Muscle of leg (tissue), 11 donors: Measurements from ENCODE around the gene EFNA5. TPM values are rescaled to one million over a fixed set of nuclear protein-coding genes. Genes with fewer than 3 reads are reported as not detected.

ENCODE experiments used
- DNase-seq: peaks from one replicate; pipeline ENCODE4 v3.0.0; 2013
- H3K27ac ChIP-seq: one replicate; pipeline ENCODE4 v1.5.1; 2013; ENCODE audit warnings: mild to moderate bottlenecking, low read length, control low read depth
- H3K27me3 ChIP-seq: one replicate; pipeline ENCODE4 v1.6.1; 2013; ENCODE audit warnings: low read length; ENCODE audit not compliant: control insufficient read depth, insufficient read depth
- H3K36me3 ChIP-seq: one replicate; pipeline ENCODE4 v1.6.1; 2013; ENCODE audit warnings: low read length; ENCODE audit not compliant: control insufficient read depth, insufficient read depth
- H3K4me1 ChIP-seq: one replicate; pipeline ENCODE4 v1.6.1; 2013; ENCODE audit warnings: low read length; ENCODE audit not compliant: control insufficient read depth, insufficient read depth
- H3K4me3 ChIP-seq: one replicate; pipeline ENCODE4 v1.5.1; 2013; ENCODE audit warnings: low read length, control low read depth
- H3K9me3 ChIP-seq: replicated peaks from 2 replicates; pipeline ENCODE4 v1.6.1; 2013; ENCODE audit warnings: low read depth, low read length; ENCODE audit not compliant: control insufficient read depth
- WGBS: methylation state at CpG from one replicate; pipeline ENCODE4 v1.1.5; 2013; ENCODE audit warnings: missing lambda C conversion rate; ENCODE audit not compliant: insufficient coverage; 5-methylcytosine and 5-hydroxymethylcytosine counted together
- polyA plus RNA-seq, 8 donors: library from polyadenylated mRNA; unstranded; fragments of 120-200 nt; gene quantifications; one replicate each; pipeline versions ENCODE4 v1.2.1 to v1.2.3, GENCODE V29; 2013; ENCODE audit warnings: inconsistent platforms in 1 of 8, low replicate concordance in 1 of 8; ENCODE audit not compliant: insufficient read length in 8 of 8, insufficient read depth in 1 of 8
- total RNA-seq: library from RNA; stranded (reverse); fragments of 120-200 nt; gene quantifications from one replicate; pipeline ENCODE4 v1.2.4, GENCODE V29; 2013

Gene EFNA5
- total and polyA plus RNA-seq, 9 donors: 2.2 to 11.4 (median 4.0) TPM

DNA sequence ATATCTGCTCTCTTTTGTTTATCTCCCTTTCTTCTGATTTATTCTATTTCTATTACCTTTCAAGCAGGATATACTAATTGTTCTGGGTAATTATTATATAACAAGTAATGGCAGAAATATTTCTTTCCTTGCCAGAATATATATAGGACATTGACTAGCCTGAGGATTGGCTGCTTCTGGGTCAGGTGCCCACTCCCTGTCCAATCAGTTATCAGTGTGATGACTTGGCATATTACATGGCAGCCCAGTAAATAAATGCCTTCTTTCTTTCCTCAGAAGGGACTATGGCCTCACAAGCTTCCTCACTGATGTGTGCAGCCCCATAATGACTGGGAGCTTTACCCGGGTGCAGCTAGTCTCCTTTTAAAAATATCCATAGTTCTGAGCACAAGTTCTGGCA lies 301.1 kb downstream of the EFNA5 start:
- no peaks in the 10 kb centered on the region for H3K9me3 ChIP-seq
- H3K36me3 ChIP-seq: no peaks in the 10 kb centered on the region
- no peak for DNase-seq
- no peaks in the 10 kb centered on the region for H3K27me3 ChIP-seq
- 80% methylated on average over 1 of the region's 1 CpG for WGBS
- no peak overlapping the region for H3K27ac ChIP-seq
- no peak overlapping the region for H3K4me3 ChIP-seq
- H3K4me1 ChIP-seq: no peaks in the 10 kb centered on the region

DNA sequence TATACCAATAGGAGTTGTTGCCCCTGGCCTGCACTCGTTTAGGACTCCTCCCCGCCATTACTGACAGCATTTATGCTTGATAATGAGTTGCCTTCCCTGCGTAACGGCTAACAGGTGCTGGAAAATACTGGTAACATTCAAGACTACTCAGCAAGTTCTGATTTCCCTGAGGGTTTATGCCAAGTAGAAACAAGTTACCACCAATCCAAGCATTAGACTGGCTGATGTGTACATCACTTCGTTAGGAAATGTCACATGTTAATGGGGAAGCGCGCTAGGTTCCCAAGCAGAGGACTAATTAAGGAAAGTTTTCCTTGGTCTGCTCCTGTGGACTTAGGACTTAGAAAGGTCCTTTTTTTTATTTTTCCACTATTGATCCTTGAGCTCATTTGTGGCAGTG lies 302.1 kb downstream of the EFNA5 start:
- Histone ChIP-seq H3K36me3 (no peaks in the 10 kb centered on the region), H3K27me3 (no peaks in the 10 kb centered on the region), H3K4me1 (no peaks in the 10 kb centered on the region), H3K4me3 (no peak overlapping the region), H3K27ac (no peak overlapping the region), H3K9me3 (no peaks in the 10 kb centered on the region)
- no peak for DNase-seq
- 59% methylated on average over 3 of the region's 7 CpGs for WGBS

DNA sequence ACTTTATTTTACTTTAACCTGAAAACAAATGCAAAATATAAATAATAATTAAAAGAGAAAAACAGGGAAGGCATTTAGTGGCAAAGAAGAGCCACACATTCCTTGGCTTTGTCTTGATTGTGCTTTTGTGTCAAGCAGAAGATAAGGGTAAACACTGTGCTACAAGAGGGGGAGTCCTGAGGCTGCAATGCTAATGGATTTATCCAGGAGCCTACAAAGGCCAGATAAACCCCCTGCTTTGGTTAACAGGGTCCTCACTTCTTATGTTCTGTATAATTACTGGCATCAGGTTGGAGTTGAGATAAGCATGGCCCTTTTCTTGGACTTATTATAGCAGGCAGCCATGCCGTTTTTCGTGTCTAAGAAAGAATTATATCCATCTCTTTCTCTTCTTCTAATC lies 302.8 kb downstream of the EFNA5 start:
- 75% methylated on average over 2 of the region's 2 CpGs for WGBS

DNA sequence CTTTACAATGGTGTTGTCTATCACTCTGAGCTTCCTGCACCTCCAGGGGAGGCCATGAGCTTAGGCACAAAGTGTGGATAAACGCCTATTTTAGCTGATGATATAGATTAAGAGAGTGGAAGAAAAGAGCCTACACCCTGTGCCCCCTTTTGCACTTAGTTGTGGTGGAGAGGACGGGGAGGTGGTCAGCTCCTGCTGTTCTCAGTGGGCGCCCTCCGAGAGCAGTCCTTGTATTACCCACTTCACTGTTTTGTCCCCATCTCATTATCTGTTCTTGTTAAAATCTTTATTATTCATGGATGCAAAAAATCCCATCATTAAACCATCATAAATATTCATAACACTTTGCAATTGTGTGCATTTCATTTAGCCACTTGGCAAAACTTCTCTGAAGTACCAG lies 303.3 kb downstream of the EFNA5 start:
- Histone ChIP-seq H3K36me3 (no peaks in the 10 kb centered on the region), H3K27me3 (no peaks in the 10 kb centered on the region), H3K9me3 (no peaks in the 10 kb centered on the region), H3K4me3 (no peak overlapping the region), H3K27ac (no peak overlapping the region), H3K4me1 (no peaks in the 10 kb centered on the region)
- no peak for DNase-seq
- no CpG with 5 or more reads among the region's 4 CpGs for WGBS

More for the DNA sequence above, 302.8 kb downstream of the EFNA5 start:
- H3K36me3 ChIP-seq: no peaks in the 10 kb centered on the region
- H3K4me1 ChIP-seq: no peaks in the 10 kb centered on the region
- H3K4me3 ChIP-seq: no peak overlapping the region
- H3K27me3 ChIP-seq: no peaks in the 10 kb centered on the region
- DNase-seq: no peak
- H3K9me3 ChIP-seq: no peaks in the 10 kb centered on the region
- H3K27ac ChIP-seq: no peak overlapping the region

DNA sequence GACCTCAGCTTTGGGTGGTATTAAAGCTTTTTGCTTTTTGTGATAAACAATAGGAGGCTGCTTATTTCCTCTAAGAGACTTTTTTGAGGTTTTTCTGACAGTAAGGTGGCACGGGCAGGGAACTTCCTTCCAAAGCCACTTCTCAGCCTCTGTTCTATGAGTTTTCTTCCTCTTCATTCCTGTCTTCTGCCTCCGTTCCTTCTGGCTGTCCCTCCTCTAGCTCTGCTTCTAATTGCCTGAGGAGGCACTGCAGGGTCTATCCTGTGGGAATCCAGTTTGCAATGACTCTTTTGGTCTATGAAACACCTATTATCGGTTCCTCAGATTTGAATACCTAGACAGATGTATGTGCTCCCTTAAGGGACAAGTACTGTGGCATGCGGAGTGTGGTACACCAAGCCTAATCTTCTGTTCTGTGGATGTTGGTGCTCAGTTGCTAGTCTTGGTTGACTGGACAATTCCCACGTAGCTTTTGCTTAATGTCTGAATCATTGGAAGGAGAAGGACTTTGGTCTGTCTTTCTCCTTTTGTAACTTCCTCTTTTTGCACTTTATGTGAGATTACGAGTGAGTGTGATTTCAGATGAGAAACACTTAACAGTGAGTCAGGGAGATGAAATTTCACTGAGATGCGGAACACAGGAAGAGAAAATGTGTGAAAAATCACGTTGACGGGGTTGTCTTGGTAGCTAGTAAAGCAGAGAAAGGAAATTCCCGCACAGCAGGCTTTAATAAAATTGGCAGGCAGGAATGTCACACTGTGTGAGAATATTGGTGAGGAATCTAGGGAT lies 305.2 kb downstream of the EFNA5 start:
- H3K36me3 ChIP-seq: no peaks in the 10 kb centered on the region
- no peak overlapping the region for H3K4me3 ChIP-seq
- H3K27me3 ChIP-seq: no peaks in the 10 kb centered on the region
- WGBS: 79% methylated on average over 3 of the region's 10 CpGs
- DNase-seq: no peak
- H3K9me3 ChIP-seq: no peaks in the 10 kb centered on the region
- no peaks in the 10 kb centered on the region for H3K4me1 ChIP-seq
- no peak overlapping the region for H3K27ac ChIP-seq

DNA sequence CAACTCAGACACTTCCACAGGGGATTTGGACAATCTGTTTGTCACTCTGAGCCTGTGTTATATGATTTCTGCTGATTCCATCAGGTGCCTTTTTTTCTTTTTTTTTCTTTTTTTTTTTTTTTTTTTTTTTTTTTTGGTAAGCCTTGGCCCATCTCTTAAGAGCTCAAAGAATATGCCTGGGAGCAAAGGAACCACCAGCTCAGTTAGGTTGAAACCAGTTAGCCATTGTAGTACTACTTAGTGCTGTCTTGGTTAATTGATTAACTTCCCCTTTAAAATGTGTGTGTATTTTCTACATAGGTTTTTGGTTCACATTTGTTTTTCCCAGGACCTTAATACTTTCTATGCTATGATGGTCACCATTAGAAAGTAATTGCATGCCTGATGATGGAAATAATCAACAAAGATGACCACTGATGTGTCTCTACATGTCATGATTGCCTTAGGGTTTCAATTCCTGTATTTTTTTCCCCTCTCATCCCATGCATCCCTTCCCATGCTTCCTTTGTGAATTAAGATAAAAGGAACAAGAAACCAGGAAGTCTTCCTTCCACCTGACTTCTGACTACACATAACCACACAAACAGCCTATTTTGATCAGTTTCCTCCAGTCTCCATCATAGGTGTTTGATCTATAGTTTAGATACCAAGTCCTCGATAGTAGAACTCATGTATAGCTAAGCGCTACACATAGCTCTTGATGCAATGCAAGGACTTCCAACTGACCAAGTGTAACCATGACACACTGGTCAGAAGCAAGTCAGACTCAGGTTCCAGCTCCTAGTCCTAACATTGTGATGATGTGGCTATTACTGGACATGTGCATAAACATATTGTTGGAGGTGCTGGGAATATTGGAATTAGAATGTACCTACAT lies 306.1 kb downstream of the EFNA5 start:
- no peaks in the 10 kb centered on the region for H3K4me1 ChIP-seq
- DNase-seq: no peak
- no peaks in the 10 kb centered on the region for H3K36me3 ChIP-seq
- no peaks in the 10 kb centered on the region for H3K9me3 ChIP-seq
- no peak overlapping the region for H3K27ac ChIP-seq
- H3K27me3 ChIP-seq: no peaks in the 10 kb centered on the region
- H3K4me3 ChIP-seq: no peak overlapping the region
- WGBS: 94% methylated on average over 2 of the region's 2 CpGs

DNA sequence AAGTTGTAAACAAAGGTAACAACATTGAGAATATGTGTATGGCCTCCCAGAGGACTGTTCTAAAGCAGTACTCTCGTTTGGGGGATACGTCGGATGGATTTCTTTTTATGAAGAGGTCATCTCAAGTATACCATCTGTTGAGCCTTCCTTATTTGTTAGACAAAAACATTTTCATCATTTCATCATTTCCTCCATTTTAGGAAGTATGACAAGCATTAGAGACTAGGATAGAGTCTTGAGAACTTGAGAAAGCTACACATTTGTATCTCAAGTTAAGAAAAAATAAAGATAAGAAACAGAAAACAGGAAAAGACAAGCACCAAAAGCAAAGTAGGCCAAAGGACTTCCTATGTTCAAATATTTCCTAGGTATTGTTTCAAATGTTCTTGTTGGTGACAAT lies 307.0 kb downstream of the EFNA5 start:
- Histone ChIP-seq H3K9me3 (no peaks in the 10 kb centered on the region), H3K27ac (no peak overlapping the region), H3K4me3 (no peak overlapping the region), H3K36me3 (no peaks in the 10 kb centered on the region), H3K27me3 (no peaks in the 10 kb centered on the region), H3K4me1 (peaks cover 2% of the 10 kb centered on the region)
- no peak for DNase-seq
- WGBS: no CpG with 5 or more reads among the region's 3 CpGs

DNA sequence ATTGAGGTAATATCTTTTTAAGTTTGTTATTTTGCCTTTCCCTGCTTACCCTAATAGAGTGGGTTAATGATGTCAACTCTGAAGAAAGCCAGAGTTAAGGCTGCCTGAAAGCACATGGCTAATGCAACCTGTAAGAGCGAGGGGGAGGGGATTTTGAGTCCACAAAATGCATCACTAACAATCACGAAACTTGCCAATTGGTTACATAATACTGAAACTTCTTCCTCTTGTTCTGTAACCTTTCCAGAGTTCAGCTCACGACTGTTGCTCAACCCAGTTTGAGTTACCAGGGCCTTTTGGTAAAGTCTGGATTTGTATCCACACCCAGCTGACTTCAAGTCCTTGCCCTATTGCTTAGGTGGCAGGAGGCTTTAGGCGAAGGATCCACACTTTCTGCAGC lies 308.8 kb downstream of the EFNA5 start:
- Histone ChIP-seq H3K4me3 (no peak overlapping the region), H3K4me1 (peaks cover 2% of the 10 kb centered on the region), H3K27ac (no peak overlapping the region), H3K36me3 (no peaks in the 10 kb centered on the region), H3K9me3 (no peaks in the 10 kb centered on the region), H3K27me3 (no peaks in the 10 kb centered on the region)
- 80% methylated on average over 1 of the region's 4 CpGs for WGBS
- peak; percentile 33 for DNase-seq

DNA sequence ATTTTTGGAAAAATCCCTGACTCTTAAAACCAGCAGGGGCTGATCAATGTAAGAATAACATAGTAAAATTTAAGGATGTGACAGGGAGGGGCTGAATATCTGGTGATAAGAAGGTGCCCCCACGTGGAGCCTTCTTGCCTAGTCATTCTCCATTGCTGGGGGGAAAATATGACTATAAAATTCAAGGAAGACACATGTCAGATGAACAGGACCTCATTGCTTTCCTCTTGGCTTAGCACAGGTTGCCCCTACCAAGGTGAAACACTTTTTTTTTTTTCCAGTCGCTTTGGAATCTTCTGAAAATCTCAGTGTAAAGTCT lies 310.9 kb downstream of the EFNA5 start:
- Histone ChIP-seq H3K27me3 (no peaks in the 10 kb centered on the region), H3K27ac (no peak overlapping the region), H3K4me3 (no peak overlapping the region), H3K4me1 (peaks cover 2% of the 10 kb centered on the region), H3K36me3 (no peaks in the 10 kb centered on the region), H3K9me3 (no peaks in the 10 kb centered on the region)
- 20% methylated on average over 1 of the region's 2 CpGs for WGBS
- no peak for DNase-seq

DNA sequence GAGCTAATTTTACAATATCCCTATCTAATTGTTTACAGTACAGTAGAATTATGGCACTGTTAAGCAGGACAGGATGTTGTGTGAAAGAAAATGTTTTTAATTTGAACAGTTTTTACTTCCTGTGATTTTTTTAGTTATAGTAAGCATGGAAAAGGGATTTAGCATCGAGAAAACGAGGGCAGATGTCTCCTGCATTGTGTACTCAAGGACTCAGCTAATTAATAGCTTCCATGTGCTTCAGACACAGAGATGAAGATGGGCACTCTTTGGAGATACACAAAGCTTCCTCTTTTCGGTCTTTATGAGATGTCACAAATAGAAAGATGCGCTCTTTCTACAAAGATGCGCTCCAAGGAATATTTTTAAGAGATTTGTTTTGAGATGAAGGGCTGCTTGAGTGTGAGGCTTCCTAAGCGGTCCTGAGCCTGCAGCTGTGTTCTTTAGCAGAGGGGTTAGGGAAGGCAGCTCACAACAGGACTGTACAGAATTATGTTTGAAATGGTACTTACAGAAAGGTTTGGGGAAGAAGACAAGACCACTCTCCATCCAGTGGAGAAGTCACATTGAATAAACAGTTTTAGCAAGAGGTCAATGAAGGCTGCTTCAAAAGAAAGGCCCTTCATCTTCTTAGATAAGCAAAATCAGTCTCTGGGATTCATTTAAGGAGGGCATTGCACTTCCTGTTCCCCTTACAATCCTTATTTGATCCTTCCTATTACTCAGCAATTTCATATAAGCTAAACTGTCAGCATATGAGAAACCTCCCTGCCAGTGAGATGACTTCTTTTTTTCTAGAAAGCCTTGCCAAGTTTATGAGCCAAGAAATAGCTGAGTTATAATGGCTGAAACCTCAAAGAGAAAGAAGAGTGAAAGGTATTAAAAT lies 311.5 kb downstream of the EFNA5 start:
- H3K36me3 ChIP-seq: no peaks in the 10 kb centered on the region
- peaks cover 2% of the 10 kb centered on the region for H3K4me1 ChIP-seq
- H3K27ac ChIP-seq: no peak overlapping the region
- no peak overlapping the region for H3K4me3 ChIP-seq
- 61% methylated on average over 5 of the region's 6 CpGs for WGBS
- H3K9me3 ChIP-seq: no peaks in the 10 kb centered on the region
- no peaks in the 10 kb centered on the region for H3K27me3 ChIP-seq
- DNase-seq: peak; percentile 48
